Endothelial cell (in vitro differentiated cells): ENCODE data around the gene LMO3. TPM values are rescaled to one million over a fixed set of nuclear protein-coding genes. Genes with fewer than 3 reads are reported as not detected.

Experiments used
- DNase-seq: peaks from one replicate; pipeline ENCODE4 v3.0.0; 2021; ENCODE audit warnings: low spot score
- H3K27ac Mint-ChIP-seq: one replicate; pipeline ENCODE4 v1.8.0; 2021; ENCODE audit warnings: mixed read lengths, inconsistent platforms; ENCODE audit not compliant: unreplicated experiment
- H3K27me3 Mint-ChIP-seq: one replicate; pipeline ENCODE4 v1.8.0; 2021; ENCODE audit warnings: mild to moderate bottlenecking, moderate library complexity, mixed read lengths, inconsistent platforms; ENCODE audit not compliant: unreplicated experiment
- H3K36me3 Mint-ChIP-seq: one replicate; pipeline ENCODE4 v1.8.0; 2021; ENCODE audit warnings: mild to moderate bottlenecking, low read depth, mixed read lengths, inconsistent platforms; ENCODE audit not compliant: unreplicated experiment
- H3K4me1 Mint-ChIP-seq: one replicate; pipeline ENCODE4 v1.8.0; 2021; ENCODE audit warnings: mild to moderate bottlenecking, mixed read lengths, inconsistent platforms; ENCODE audit not compliant: unreplicated experiment
- H3K4me3 Mint-ChIP-seq: one replicate; pipeline ENCODE4 v1.8.0; 2021; ENCODE audit warnings: mild to moderate bottlenecking, mixed read lengths, inconsistent platforms; ENCODE audit not compliant: unreplicated experiment
- H3K9me3 Mint-ChIP-seq: one replicate; pipeline ENCODE4 v1.8.0; 2021; ENCODE audit warnings: mixed read lengths, inconsistent platforms; ENCODE audit not compliant: unreplicated experiment
- total RNA-seq: library from RNA; stranded (reverse); fragmentation: NEBNext Ultra II Directional; extraction: Animal tissue kit (Norgen Biotek cat#: 25700); gene quantifications from one replicate; pipeline ENCODE4 v1.2.1, GENCODE V29; 2021; ENCODE audit not compliant: unreplicated experiment
- TF ChIP-seq, protein P1 (sequence below): fragments of 200-600 bp; sonication (generic); IDR thresholded peaks from one replicate; pipeline ENCODE4 v1.5.0; 2021; ENCODE audit warnings: antibody characterized with exemption; ENCODE audit not compliant: unreplicated experiment

LMO3 gene
- total RNA-seq, 1 donor from 2014 or later: not detected

DNA sequence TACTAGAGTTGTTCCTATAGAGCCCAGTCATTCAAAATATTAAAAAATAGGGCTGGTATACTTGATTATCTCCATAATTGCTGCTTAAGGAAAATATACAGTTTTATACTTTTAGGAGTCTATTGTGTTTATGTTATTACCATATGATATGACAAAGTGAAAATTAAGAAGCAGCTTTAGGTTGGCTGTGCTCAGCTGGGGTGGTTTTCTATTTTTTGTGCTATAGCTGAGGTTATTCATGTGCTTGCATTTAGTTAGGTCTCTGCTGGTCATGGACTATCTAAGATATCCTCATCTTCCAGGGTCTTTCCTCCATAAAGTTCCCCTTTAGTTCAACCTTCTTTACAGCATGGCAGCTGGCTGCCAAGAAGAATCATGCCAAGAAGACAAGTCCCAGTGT lies 13.6 kb upstream of the LMO3 start:
- Mint-ChIP-seq H3K36me3 (no peaks in the 10 kb centered on the region), H3K27me3 (no peaks in the 10 kb centered on the region), H3K27ac (no peak overlapping the region), H3K4me1 (no peaks in the 10 kb centered on the region), H3K9me3 (no peaks in the 10 kb centered on the region), H3K4me3 (no peak overlapping the region)
- DNase-seq: no peak
- TF ChIP-seq, protein P1, sequence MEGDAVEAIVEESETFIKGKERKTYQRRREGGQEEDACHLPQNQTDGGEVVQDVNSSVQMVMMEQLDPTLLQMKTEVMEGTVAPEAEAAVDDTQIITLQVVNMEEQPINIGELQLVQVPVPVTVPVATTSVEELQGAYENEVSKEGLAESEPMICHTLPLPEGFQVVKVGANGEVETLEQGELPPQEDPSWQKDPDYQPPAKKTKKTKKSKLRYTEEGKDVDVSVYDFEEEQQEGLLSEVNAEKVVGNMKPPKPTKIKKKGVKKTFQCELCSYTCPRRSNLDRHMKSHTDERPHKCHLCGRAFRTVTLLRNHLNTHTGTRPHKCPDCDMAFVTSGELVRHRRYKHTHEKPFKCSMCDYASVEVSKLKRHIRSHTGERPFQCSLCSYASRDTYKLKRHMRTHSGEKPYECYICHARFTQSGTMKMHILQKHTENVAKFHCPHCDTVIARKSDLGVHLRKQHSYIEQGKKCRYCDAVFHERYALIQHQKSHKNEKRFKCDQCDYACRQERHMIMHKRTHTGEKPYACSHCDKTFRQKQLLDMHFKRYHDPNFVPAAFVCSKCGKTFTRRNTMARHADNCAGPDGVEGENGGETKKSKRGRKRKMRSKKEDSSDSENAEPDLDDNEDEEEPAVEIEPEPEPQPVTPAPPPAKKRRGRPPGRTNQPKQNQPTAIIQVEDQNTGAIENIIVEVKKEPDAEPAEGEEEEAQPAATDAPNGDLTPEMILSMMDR: no peak

DNA sequence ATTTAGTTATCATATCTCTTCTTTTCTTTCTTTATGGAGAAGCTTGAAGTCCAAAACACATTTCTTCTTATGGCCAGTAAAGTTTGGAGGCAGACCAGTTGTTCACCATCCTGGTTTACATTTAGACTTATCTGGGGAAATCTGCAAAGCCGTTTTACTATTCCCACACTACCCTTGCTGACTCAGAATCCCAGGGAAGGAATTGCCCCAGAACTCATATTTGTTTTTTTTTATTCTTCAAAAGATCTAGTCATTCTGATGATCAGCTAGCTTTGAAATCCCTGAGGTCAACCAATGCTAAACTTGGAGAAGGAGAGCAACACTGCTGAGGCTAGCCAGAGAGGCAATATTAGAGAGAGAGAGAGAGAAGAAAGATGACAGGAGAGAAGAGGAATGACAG lies 12.3 kb upstream of the LMO3 start:
- H3K36me3 Mint-ChIP-seq: no peaks in the 10 kb centered on the region
- H3K9me3 Mint-ChIP-seq: no peaks in the 10 kb centered on the region
- DNase-seq: no peak
- no peak overlapping the region for H3K27ac Mint-ChIP-seq
- TF ChIP-seq, protein P1: no peak
- H3K4me3 Mint-ChIP-seq: no peak overlapping the region
- H3K4me1 Mint-ChIP-seq: no peaks in the 10 kb centered on the region
- no peaks in the 10 kb centered on the region for H3K27me3 Mint-ChIP-seq

DNA sequence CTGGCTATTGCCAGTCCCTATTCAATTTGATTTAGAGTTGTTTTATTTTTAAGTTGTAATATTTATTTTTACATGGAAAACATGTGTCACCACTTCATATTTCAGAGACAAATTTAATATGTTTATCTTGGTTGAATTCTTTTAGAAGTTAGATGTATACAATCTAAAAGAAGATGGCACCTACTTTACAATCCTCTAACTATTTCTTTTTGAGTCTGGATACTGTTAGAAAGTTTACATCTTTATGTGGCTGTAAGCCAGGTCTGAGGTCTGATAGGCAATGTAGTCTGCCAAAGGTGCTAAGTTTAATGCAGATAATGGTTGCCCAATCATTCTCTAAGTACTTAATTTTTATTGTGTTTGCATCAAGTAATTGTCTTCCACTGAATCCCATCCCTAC lies 7.2 kb upstream of the LMO3 start:
- H3K27ac Mint-ChIP-seq: no peak overlapping the region
- no peaks in the 10 kb centered on the region for H3K9me3 Mint-ChIP-seq
- TF ChIP-seq, protein P1: no peak
- H3K4me1 Mint-ChIP-seq: peaks cover 24% of the 10 kb centered on the region
- no peak for DNase-seq
- no peaks in the 10 kb centered on the region for H3K36me3 Mint-ChIP-seq
- no peak overlapping the region for H3K4me3 Mint-ChIP-seq
- H3K27me3 Mint-ChIP-seq: no peaks in the 10 kb centered on the region

DNA sequence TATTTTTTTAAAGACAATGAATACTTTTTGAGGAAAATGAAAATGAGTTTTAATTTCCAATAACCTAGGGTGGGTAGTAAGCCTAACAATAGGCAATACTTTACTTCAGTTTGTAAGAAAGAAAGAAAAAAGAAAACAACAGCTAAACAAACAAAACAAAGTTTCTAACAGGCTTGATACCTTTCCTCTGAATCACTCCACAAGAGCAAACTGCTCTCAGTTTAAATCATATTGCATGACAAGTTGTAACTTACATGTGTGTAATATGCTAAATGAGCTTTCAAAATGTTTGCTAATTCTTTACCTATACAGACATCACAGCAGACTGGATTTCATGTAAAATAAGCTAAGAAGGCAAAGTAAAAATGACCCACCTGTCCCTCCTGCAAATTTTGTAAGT lies 6.7 kb upstream of the LMO3 start:
- Mint-ChIP-seq H3K4me1 (peaks cover 25% of the 10 kb centered on the region), H3K27me3 (no peaks in the 10 kb centered on the region)

DNA sequence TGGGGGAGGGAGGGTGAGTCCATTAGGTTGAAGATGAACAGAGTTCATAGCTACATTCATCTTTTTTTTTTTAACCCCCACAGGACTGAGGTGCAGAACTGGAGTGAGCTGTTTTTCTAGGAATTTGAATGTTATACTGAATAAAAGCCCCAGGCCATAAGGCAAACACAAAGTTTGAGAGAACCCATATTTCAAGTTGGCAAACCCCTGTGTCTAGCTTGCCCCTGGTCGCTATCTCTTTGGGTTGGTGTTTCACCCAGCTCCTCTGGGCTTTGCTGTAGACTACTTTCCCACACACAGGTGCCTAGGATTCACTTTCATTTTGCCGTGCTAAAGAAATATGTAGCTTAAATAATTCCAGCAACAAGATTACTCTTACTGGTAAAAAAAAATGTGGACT lies 5.2 kb upstream of the LMO3 start:
- peaks cover 5% of the 10 kb centered on the region for H3K27me3 Mint-ChIP-seq

More for the DNA sequence above, 6.7 kb upstream of the LMO3 start:
- Mint-ChIP-seq H3K27ac (no peak overlapping the region), H3K4me3 (no peak overlapping the region), H3K36me3 (no peaks in the 10 kb centered on the region), H3K9me3 (no peaks in the 10 kb centered on the region)
- no peak for DNase-seq
- TF ChIP-seq, protein P1: no peak

More for the DNA sequence above, 5.2 kb upstream of the LMO3 start:
- H3K4me3 Mint-ChIP-seq: no peak overlapping the region
- DNase-seq: no peak
- peaks cover 29% of the 10 kb centered on the region for H3K4me1 Mint-ChIP-seq
- H3K9me3 Mint-ChIP-seq: no peaks in the 10 kb centered on the region
- no peaks in the 10 kb centered on the region for H3K36me3 Mint-ChIP-seq
- TF ChIP-seq, protein P1: no peak
- no peak overlapping the region for H3K27ac Mint-ChIP-seq
